HepG2 (cell line): ENCODE measurements around the gene TXNDC16. TPM values are rescaled to one million over a fixed set of nuclear protein-coding genes. Genes with fewer than 3 reads are reported as not detected.

ENCODE experiments used
- ATAC-seq: fragments of 200-7000 bp; cut with Tn5 transposase; 3 replicates; pipeline ENCODE4 v1.9.1; 2020; ENCODE audit warnings: mild to moderate bottlenecking, moderate library complexity
- BruUV-seq: library from RNA; stranded (reverse); fragments of 400-500 nt; replicated peaks from 2 replicates; lab custom pipeline; 2021; lab: Mats Ljungman, UMichigan
- CTCF ChIA-PET: fragments of 300-600 bp; formaldehyde crosslinking; extraction: SDS; loops from one replicate; lab custom pipeline; 2021; ENCODE audit warnings: low total read pairs, inconsistent platforms, low intra/inter-chr PET ratio; lab: Yijun Ruan, JAX
- POLR2A ChIA-PET: fragments of 350-600 bp; sonication (Branson Sonifier 250); formaldehyde crosslinking; loops from one replicate; lab custom pipeline; 2020; ENCODE audit warnings: antibody characterized with exemption, inconsistent platforms; lab: Yijun Ruan, JAX
- DNase-seq: peaks from one replicate; pipeline ENCODE4 v3.0.0-alpha.2; 2015; ENCODE audit warnings: low spot score
- FAIRE-seq: peaks from 3 replicates; lab custom pipeline; 2011; peaks lifted over from hg19 to GRCh38; lab: Jason Lieb, UNC
- H2AFZ ChIP-seq: one replicate; pipeline ENCODE4 v1.6.1; 2011; ENCODE audit warnings: low read length, inconsistent platforms
- H3K27ac ChIP-seq: fragments of 300-600 bp; 3 replicates; pipeline ENCODE4 v1.8.0; 2011; ENCODE audit warnings: mixed run types, mild to moderate bottlenecking, mixed read lengths, low read length, inconsistent platforms; ENCODE audit not compliant: insufficient read depth; ENCODE audit errors: extremely low read length
- H3K27me3 ChIP-seq, 2 experiments: fragments of 200-600 bp in 1 of 2; 2 replicates in 1 of 2; 3 replicates in 1 of 2; pipeline versions ENCODE4 v1.6.0 to v1.8.0; 2011; ENCODE audit warnings: low read length in 2 of 2, mild to moderate bottlenecking in 2 of 2, moderate library complexity in 2 of 2, inconsistent platforms in 1 of 2; ENCODE audit not compliant: insufficient read depth in 2 of 2, control insufficient read depth in 1 of 2
- H3K36me3 ChIP-seq, 2 experiments: fragments of 200-600 bp in 1 of 2; replicated peaks in 1 of 2; 2 replicates in 1 of 2; 3 replicates in 1 of 2; pipeline versions ENCODE4 v1.5.1 to v1.8.0; 2011; ENCODE audit warnings: low read length in 2 of 2, inconsistent platforms in 1 of 2; ENCODE audit not compliant: insufficient read depth in 2 of 2, control insufficient read depth in 1 of 2
- H3K4me1 ChIP-seq: 2 replicates; pipeline ENCODE4 v1.5.1; 2012; ENCODE audit warnings: low read length, inconsistent platforms; ENCODE audit not compliant: insufficient read depth
- H3K4me2 ChIP-seq: 2 replicates; pipeline ENCODE4 v1.6.0; 2011; ENCODE audit warnings: low read depth, low read length, inconsistent platforms
- H3K4me3 ChIP-seq, 3 experiments: fragments of 200-600 bp in 1 of 3; sonication (generic), shearing (Covaris generic) in 1 of 3; replicated peaks in 1 of 3; 2 replicates each; pipeline ENCODE4 v1.5.1; 2011 to 2016; ENCODE audit warnings: low read length in 3 of 3, inconsistent platforms in 2 of 3, low read depth in 2 of 3, mild to moderate bottlenecking in 2 of 3, control low read depth in 1 of 3, mixed read lengths in 1 of 3; ENCODE audit not compliant: insufficient read depth in 1 of 3
- H3K79me2 ChIP-seq: one replicate; pipeline ENCODE4 v1.6.1; 2011; ENCODE audit warnings: low read length, inconsistent platforms; ENCODE audit not compliant: insufficient read depth
- H3K9ac ChIP-seq: 2 replicates; pipeline ENCODE4 v1.6.0; 2011; ENCODE audit warnings: mild to moderate bottlenecking, low read depth, low read length, inconsistent platforms; ENCODE audit not compliant: insufficient read depth
- H3K9me3 ChIP-seq: 2 replicates; pipeline ENCODE4 v1.5.1; 2012; ENCODE audit warnings: mild to moderate bottlenecking, low read length
- H4K20me1 ChIP-seq: 2 replicates; pipeline ENCODE4 v1.6.0; 2011; ENCODE audit warnings: inconsistent platforms, mild to moderate bottlenecking, low read length, moderate library complexity; ENCODE audit not compliant: insufficient read depth
- CREM ChIP-seq, 2 experiments: sonication (generic) in 1 of 2; formaldehyde crosslinking in 1 of 2; IDR thresholded peaks; 2 replicates each; pipeline versions ENCODE4 v1.4.0 to v1.6.1; 2016 to 2020; ENCODE audit warnings: antibody characterized with exemption in 1 of 2, mild to moderate bottlenecking in 1 of 2, missing genetic modification reagents in 1 of 2
- HOXD1 ChIP-seq: sonication (generic); formaldehyde crosslinking; IDR thresholded peaks from 2 replicates; pipeline ENCODE4 v1.5.0; 2020; ENCODE audit warnings: missing genetic modification reagents
- JDP2 ChIP-seq: sonication (generic); formaldehyde crosslinking; IDR thresholded peaks from 2 replicates; pipeline ENCODE4 v1.8.1; 2022; ENCODE audit warnings: missing genetic modification reagents, borderline replicate concordance
- PAWR ChIP-seq: sonication (generic); formaldehyde crosslinking; IDR thresholded peaks from 2 replicates; pipeline ENCODE4 v1.4.0; 2020; ENCODE audit warnings: missing genetic modification reagents, mild to moderate bottlenecking, borderline replicate concordance
- PPARG ChIP-seq: conservative IDR thresholded peaks from 2 replicates; pipeline ENCODE4 v1.6.1; 2016; ENCODE audit warnings: missing biosample characterization, missing genetic modification reagents
- YEATS4 ChIP-seq: sonication (generic); formaldehyde crosslinking; IDR thresholded peaks from 2 replicates; pipeline ENCODE4 v1.4.0; 2020; ENCODE audit warnings: missing genetic modification reagents, borderline replicate concordance
- ZBTB3 ChIP-seq: sonication (generic); formaldehyde crosslinking; IDR thresholded peaks from 2 replicates; pipeline ENCODE4 v1.4.0; 2020; ENCODE audit warnings: low read depth, mild to moderate bottlenecking, moderate library complexity, missing genetic modification reagents, borderline replicate concordance
- ZNF235 ChIP-seq: sonication (generic); formaldehyde crosslinking; IDR thresholded peaks from 2 replicates; pipeline ENCODE4 v1.8.1; 2023; ENCODE audit warnings: mild to moderate bottlenecking, missing genetic modification reagents, borderline replicate concordance
- ZNF547 ChIP-seq: sonication (generic); formaldehyde crosslinking; IDR thresholded peaks from 2 replicates; pipeline ENCODE4 v1.5.1; 2020; ENCODE audit warnings: mild to moderate bottlenecking, missing genetic modification reagents
- ZNF891 ChIP-seq: sonication (generic); formaldehyde crosslinking; IDR thresholded peaks from 2 replicates; pipeline ENCODE4 v1.5.0; 2020; ENCODE audit warnings: mild to moderate bottlenecking, missing genetic modification reagents
- ZSCAN25 ChIP-seq: sonication (generic); formaldehyde crosslinking; IDR thresholded peaks from 2 replicates; pipeline ENCODE4 v1.8.0; 2022; ENCODE audit warnings: mild to moderate bottlenecking, missing genetic modification reagents
- WGBS: methylation state at CpG from one replicate; pipeline ENCODE4 v1.1.6; 2017; ENCODE audit warnings: low lambda C conversion rate; 5-methylcytosine and 5-hydroxymethylcytosine counted together
- in situ Hi-C: cut with HindIII; loops from 2 replicates; pipeline ENCODE4 v1.10.0; 2017; ENCODE audit warnings: low pct_unique_long_range_greater_than_20kb; ENCODE audit not compliant: extremely low pct_ligation_motif_present
- intact Hi-C: fragments of 100-400 bp; cut with micrococcal nuclease; formaldehyde crosslinking; loops from one replicate; pipeline ENCODE4 v1.10.0; 2022; ENCODE audit not compliant: unreplicated experiment
- polyA plus RNA-seq, 8 experiments: library from polyadenylated mRNA; depleted of rRNA in 3 of 8; stranded (reverse) in 7 of 8; unstranded in 1 of 8; fragments of >200 nt; fragmentation: Illumina TruSeq in 4 of 8; extraction: Trizol in 4 of 8; gene quantifications; 2 replicates each; pipeline versions ENCODE4 v1.2.1 to v1.2.3, GENCODE V29; 2011 to 2016; ENCODE audit warnings: low read depth in 4 of 8, missing spikeins in 1 of 8, mixed read lengths in 1 of 8; ENCODE audit not compliant: insufficient read depth in 1 of 8
- total RNA-seq, 5 experiments: library from RNA; depleted of rRNA; stranded (reverse); fragments of >200 nt; fragmentation: Illumina TruSeq; extraction: Trizol; gene quantifications; 2 replicates each; pipeline ENCODE4 v1.2.3, GENCODE V29; 2016; ENCODE audit warnings: low read depth in 1 of 5
- TF ChIP-seq, protein P1 (sequence below), 2 experiments: IDR thresholded peaks; 2 replicates each; pipeline ENCODE4 v1.6.1; 2011 to 2012; ENCODE audit warnings: low read length in 2 of 2, borderline replicate concordance in 1 of 2, low read depth in 1 of 2, mild to moderate bottlenecking in 1 of 2, moderate library complexity in 1 of 2
- TF ChIP-seq, protein P2 (sequence below): sonication (generic); formaldehyde crosslinking; IDR thresholded peaks from 2 replicates; pipeline ENCODE4 v1.4.0; 2020; ENCODE audit warnings: mild to moderate bottlenecking, missing genetic modification reagents
- TF ChIP-seq, protein P3 (sequence below): IDR thresholded peaks from 2 replicates; pipeline ENCODE4 v1.6.1; 2016; ENCODE audit warnings: low read depth
- TF ChIP-seq, protein P4 (sequence below): sonication (generic); formaldehyde crosslinking; IDR thresholded peaks from 2 replicates; pipeline ENCODE4 v1.4.0; 2020; ENCODE audit warnings: missing genetic modification reagents; ENCODE audit errors: not compliant biosample characterization

The TXNDC16 gene
- total and polyA plus RNA-seq, 2 of the 13 experiments (the other 11 are each of a cell fraction or from before 2014, with no cell fraction given), result 4.6 to 6.2 TPM

DNA sequence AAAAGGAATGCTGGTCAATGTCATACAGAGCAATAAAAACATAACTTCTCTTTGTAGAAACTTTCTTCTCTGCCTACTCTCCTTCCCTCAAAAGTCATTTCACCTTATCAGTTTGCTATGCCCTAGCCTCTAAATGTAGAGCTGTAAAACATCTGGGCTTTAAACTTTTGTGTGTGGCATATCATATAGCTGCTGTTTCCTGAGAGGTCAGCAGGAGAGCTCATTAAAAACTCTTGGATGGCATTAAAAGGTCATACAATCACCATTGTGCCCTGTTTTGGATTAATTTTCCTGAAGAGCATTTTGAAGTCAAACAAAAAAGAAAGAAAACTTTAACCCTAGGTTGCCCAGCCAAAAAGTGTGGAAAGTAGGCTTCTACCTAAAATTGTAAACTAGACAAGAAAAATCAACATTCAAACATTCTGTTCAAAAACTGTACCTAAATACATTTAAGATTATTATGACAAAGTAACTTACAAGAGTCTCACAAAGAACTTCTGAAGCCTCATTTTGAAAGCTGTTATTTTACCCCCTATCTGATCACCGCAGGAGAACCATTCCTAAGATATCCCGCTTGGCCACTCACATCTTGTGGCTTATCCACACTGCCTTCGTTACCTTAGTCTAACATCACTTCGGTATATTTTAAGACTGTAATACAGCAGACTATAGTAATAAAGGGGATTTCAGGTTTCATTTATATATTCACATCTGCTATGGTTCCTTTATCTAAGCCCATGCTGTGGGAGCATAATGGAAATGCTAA, 38.1 kb downstream of the TXNDC16 start (continued):
- TF ChIP-seq, protein P1, sequence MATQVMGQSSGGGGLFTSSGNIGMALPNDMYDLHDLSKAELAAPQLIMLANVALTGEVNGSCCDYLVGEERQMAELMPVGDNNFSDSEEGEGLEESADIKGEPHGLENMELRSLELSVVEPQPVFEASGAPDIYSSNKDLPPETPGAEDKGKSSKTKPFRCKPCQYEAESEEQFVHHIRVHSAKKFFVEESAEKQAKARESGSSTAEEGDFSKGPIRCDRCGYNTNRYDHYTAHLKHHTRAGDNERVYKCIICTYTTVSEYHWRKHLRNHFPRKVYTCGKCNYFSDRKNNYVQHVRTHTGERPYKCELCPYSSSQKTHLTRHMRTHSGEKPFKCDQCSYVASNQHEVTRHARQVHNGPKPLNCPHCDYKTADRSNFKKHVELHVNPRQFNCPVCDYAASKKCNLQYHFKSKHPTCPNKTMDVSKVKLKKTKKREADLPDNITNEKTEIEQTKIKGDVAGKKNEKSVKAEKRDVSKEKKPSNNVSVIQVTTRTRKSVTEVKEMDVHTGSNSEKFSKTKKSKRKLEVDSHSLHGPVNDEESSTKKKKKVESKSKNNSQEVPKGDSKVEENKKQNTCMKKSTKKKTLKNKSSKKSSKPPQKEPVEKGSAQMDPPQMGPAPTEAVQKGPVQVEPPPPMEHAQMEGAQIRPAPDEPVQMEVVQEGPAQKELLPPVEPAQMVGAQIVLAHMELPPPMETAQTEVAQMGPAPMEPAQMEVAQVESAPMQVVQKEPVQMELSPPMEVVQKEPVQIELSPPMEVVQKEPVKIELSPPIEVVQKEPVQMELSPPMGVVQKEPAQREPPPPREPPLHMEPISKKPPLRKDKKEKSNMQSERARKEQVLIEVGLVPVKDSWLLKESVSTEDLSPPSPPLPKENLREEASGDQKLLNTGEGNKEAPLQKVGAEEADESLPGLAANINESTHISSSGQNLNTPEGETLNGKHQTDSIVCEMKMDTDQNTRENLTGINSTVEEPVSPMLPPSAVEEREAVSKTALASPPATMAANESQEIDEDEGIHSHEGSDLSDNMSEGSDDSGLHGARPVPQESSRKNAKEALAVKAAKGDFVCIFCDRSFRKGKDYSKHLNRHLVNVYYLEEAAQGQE (IDR thresholded peaks at IDR 0.05; ENCODE audit: borderline replicate concordance in 1 of 2, low read depth in 1 of 2, low read length in 2 of 2), result no peak
- TF ChIP-seq, protein P2, sequence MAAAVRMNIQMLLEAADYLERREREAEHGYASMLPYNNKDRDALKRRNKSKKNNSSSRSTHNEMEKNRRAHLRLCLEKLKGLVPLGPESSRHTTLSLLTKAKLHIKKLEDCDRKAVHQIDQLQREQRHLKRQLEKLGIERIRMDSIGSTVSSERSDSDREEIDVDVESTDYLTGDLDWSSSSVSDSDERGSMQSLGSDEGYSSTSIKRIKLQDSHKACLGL (CRISPR knock-in tag), result no peak
- TF ChIP-seq ZNF547 (CRISPR knock-in tag) (no peak), YEATS4 (CRISPR knock-in tag) (no peak), CREM (IDR thresholded peaks at IDR 0.05) (no peak), CREM (CRISPR knock-in tag; IDR thresholded peaks at IDR 0.05) (no peak), ZNF235 (CRISPR knock-in tag) (no peak), PPARG (CRISPR knock-in tag) (no peak)

DNA sequence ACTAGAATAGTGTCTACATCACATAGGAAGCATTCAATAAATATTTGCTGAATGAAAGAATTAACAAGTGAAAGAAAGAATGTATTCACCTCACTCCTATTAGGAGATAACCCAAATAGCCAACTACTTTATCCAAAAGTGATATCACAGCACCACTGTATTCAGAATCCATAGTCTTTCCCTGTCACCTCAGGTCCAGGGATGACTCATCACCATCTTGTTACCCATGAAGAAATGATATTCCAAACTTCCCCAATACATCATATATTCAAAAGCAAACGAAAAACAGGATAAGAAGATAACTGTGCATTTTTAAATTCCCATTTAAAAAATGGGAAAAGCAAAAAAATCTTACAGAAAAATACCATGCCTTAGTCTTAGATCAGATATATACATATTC, 39.1 kb downstream of the TXNDC16 start:
- ATAC-seq (no peak), FAIRE-seq (no peak), DNase-seq (no peak)
- H3K36me3 ChIP-seq, result 0 out of 5 replicates have a peak, but pooled peaks cover 0 to 3% of the 10 kb centered on the region in 2 experiments
- H4K20me1 ChIP-seq, result no peaks in the 10 kb centered on the region
- H3K4me1 ChIP-seq, result no peaks in the 10 kb centered on the region
- intact Hi-C loops (no loop called here), in situ Hi-C loops (no loop called here)
- no peak overlapping the region for H3K4me3 ChIP-seq
- BruUV-seq, result no TSS peak
- H3K27me3 ChIP-seq, result no peaks in the 10 kb centered on the region
- ChIA-PET CTCF (no interaction called here), POLR2A (no interaction called here)
- no peaks in the 10 kb centered on the region for H3K79me2 ChIP-seq
- H3K27ac ChIP-seq, result no peak overlapping the region
- 67% methylated on average over 1 of the region's 1 CpG for WGBS
- H3K9me3 ChIP-seq, result no peaks in the 10 kb centered on the region
- no peak overlapping the region for H3K4me2 ChIP-seq
- H2AFZ ChIP-seq, result no peak overlapping the region
- H3K9ac ChIP-seq, result no peak overlapping the region
- TF ChIP-seq ZSCAN25 (no peak), HOXD1 (no peak), JDP2 (CRISPR knock-in tag) (no peak), PAWR (CRISPR knock-in tag) (no peak), ZBTB3 (CRISPR knock-in tag) (no peak), ZNF891 (no peak)
- TF ChIP-seq, protein P3, sequence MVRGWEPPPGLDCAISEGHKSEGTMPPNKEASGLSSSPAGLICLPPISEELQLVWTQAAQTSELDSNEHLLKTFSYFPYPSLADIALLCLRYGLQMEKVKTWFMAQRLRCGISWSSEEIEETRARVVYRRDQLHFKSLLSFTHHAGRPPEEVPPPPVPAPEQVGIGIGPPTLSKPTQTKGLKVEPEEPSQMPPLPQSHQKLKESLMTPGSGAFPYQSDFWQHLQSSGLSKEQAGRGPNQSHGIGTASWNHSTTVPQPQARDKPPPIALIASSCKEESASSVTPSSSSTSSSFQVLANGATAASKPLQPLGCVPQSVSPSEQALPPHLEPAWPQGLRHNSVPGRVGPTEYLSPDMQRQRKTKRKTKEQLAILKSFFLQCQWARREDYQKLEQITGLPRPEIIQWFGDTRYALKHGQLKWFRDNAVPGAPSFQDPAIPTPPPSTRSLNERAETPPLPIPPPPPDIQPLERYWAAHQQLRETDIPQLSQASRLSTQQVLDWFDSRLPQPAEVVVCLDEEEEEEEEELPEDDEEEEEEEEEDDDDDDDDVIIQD (CRISPR knock-in tag), result no peak
- TF ChIP-seq, protein P4, sequence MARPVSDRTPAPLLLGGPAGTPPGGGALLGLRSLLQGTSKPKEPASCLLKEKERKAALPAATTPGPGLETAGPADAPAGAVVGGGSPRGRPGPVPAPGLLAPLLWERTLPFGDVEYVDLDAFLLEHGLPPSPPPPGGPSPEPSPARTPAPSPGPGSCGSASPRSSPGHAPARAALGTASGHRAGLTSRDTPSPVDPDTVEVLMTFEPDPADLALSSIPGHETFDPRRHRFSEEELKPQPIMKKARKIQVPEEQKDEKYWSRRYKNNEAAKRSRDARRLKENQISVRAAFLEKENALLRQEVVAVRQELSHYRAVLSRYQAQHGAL (CRISPR knock-in tag), result no peak
